TTC549 (cell line): ENCODE results near the gene SPOUT1.

Source experiments
- FAIRE-seq: peaks from 2 replicates; lab custom pipeline; 2012; peaks lifted over from hg19 to GRCh38; lab: Jason Lieb, UNC

The SPOUT1 gene

GRCh38 chr9:128771745-128772519 lies 57.7 kb downstream of the SPOUT1 start, which contains the start of gene ZER1:
Gene ZER1 (minus strand): TSS chr9:128771927. CDS start chr9:128755565, 16,362 bp downstream.
- FAIRE-seq: no peak

DNA sequence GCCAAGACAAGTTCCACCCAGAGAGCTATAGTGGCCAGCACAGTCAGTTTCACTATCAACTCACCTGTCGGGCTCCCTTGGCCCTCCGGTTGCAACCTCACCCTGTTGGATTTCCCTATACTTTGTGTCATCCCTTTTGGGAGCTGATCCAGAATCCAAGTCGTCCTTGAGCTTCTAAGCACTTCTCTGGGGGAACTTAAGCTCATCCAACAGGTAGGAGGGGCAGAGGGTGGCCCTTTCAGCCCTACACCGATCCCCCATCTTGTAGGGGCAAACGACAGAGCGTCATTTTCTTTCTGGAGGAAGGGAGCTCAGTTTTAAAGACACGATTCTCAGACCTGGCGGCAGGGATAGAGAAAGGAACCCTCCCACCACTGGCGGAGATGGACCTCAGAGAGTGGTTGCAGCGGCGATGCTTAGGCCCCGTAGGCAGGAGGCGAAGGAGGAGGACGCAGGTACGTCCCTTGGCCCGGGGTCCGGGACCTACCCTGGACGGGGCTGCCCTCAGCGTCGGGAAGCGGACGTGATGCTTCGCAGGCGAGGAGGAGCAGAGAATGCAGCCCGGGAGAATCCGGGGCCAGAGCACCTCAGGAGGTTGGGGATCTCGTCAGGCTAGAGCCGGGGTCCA lies 58.4 kb downstream of the SPOUT1 start:
- no peak for FAIRE-seq

GRCh38 chr9:128770286-128771030 lies 59.1 kb downstream of the SPOUT1 start:
- no peak for FAIRE-seq
